ENCODE measurements around the gene PTGS1. TPM values are rescaled to one million over a fixed set of nuclear protein-coding genes. Genes with fewer than 3 reads are reported as not detected.
"Not testable (repeated sequence)": the region's sequence is repeated elsewhere in the genome, so short reads cannot be mapped to it uniquely, and the experiment has no call there.

The PTGS1 gene
- polyA plus RNA-seq, 3 donors: 4.4 to 6.3 (median 5.4) TPM

GRCh38 chr9:122346478-122347347 is 24.1 kb upstream of the PTGS1 start:
- DNase-seq (ENCODE audit: low read depth in 3 of 3, low spot score in 2 of 3): no peak

DNA sequence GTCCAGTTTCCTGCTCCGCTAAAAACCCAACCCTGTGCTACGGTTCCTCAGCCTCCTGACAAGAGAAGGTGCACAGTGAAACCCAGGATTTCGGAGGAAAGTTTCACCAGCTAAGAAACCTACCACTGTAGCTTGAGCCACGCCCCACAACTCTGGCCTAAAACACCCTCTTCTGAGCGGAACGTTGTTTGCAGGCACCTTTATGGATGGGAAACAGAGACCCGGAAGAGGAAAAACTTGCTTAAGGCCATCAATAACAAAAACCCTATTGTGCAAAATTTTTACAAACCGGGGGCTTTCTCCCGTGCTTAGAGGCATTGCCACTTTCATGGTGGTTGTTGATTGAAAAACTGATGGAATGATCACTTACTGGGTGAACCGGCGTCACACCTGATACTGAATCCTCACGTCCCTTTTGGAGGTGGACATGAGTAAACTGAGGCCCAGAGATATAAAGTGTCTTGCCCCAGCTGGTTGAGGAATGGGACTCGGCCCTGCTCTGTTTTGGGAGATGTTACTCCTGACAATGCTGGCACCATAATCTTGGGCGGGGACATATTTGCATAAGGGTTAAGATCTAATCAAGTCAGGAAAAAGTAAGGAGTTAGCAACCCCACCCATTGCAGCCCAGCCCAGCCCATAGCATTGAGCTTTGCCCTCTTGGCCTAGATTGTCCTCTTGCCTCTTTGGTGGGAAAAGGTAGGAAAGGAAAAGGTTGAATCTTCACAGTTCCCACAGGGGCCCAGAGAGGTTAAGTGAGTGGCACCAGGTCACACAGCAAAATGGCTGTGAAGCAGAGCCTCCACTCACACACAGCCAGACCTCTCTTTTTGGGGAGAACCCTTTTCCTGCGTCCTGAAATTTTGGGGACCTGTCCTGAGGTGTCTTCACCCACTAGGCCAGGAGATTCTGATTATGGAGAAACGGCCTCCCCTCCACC is 23.2 kb upstream of the PTGS1 start:
- DNase-seq (ENCODE audit: low read depth in 3 of 3, low spot score in 2 of 3): no peak

DNA sequence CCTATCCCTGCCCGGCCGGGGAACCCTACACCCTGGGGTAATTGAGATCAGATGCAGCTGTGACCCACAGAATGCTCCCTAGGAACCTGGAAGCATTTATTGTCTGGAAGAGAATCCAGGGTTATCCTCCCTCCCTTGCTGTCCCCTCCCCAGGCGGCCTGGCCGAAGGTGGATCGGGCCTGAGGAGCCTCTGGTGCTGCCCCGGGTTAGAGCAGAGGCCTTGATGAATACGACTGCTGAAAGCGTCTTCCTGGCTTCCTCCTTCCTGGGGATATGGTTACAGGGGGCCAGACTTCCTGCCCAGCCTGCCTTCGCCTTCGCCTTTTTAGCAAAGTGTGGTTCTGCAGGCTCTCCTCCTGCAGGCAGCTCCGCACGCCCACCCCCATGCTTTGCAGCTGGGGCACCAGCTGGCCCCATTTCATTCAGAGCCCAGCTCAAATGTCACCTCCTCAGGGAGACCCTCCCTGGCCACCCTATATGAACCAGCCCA is 22.5 kb upstream of the PTGS1 start:
- no peak for DNase-seq (ENCODE audit: low read depth in 3 of 3, low spot score in 2 of 3)

DNA sequence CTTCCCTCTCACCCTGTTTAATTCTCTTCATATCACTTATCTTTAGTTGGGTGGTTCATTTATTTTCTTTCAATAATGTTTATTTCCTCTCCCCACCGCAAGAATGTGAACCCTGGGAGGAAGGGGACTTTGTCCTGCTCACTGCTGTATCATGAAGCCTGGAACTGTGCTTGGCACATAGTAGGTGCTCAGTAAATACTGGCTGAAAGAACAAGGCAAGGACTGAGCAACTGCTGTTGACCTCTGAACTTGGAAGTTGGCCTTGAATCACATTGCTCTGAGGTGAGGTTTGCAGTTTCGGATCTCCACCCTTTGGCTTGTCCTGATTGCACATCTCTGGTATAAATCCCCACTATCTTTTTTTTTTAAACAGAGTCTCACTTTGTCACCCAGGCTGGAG is 22.0 kb upstream of the PTGS1 start:
- no peak for DNase-seq (ENCODE audit: low read depth in 3 of 3, low spot score in 2 of 3)

DNA sequence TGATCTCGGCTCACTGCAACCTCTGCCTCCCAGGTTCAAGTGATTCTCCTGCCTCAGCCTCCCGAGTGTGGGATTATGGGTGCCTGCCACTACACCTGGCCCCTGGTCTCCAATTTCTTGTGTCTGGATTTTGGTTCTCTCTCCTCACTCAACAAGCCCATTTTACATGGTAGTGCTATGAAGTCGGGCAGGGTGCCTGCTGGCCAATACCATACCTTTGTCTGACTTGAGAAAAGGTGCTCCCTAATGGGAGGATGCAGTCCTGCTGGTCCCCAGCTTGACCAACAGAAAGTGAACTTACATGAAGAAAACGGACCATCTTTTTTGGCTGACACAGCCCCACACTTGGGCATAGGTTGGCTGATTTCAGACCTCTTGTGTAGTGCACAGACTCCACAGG is 21.6 kb upstream of the PTGS1 start:
- no peak for DNase-seq (ENCODE audit: low read depth in 3 of 3, low spot score in 2 of 3)

- DNase-seq (ENCODE audit: low read depth in 3 of 3, low spot score in 2 of 3): peak in 1 of 3 donors; percentile 65
Measured at GRCh38 chr9:122350577-122351355, 20.1 kb upstream of the PTGS1 start.

DNA sequence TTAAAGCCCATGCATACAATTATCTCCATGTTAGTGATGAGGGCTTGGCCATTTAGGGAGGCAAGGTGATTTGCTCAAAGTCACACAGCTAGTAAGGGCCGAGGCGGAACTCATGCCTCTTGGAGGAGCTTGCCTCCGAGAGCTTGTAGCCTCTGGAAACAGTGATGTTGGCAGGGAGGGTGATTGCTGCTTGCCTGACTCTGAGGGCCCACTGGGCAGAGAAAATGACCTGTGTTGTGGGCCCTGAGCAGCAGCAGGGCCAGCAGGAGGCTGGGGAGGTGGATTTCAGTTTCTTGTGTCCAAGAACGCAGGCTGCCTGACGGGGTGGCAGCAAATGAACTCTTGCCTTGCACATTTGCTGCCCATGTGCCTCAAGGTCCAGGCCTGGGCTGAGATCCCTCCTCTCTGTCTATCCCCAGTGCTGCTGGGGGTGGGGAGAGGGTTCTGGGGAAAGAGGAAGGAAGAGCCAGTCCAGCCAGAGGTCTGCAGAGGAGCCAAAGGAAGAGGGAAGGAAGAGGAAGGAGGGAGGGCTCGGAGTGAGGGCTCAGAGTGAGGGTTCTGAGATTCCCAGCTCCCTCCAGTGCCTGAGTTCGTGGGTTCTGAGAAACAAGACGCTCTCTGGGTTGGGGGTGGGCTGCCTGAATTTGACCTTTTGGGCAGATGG is 16.2 kb upstream of the PTGS1 start:
- no peak for DNase-seq (ENCODE audit: low read depth in 3 of 3, low spot score in 2 of 3)

- DNase-seq (ENCODE audit: low read depth in 3 of 3, low spot score in 2 of 3): no peak
Measured at GRCh38 chr9:122355336-122355875, 15.4 kb upstream of the PTGS1 start.

- DNase-seq (ENCODE audit: low read depth in 3 of 3, low spot score in 2 of 3): no peak
Measured at GRCh38 chr9:122356627-122357026, 14.2 kb upstream of the PTGS1 start.

DNA sequence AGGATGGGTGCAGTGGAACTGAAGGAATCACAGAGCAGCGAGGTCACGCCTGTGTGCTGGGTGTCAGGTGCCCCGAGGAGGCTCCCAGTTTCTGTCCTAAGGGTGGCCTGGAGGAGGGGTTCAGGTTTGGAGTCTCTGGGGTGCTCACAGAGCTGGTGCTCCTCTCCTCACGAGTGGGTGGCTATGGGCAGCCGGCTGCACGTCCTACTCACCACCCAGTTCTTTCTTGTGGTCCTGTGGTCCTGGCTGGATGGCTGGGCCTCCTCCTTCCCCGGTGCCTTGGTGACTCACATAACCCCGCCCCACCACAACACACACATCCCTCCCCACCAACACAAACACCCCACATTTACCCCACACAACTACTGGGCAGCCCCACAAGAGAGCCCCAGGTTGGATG is 9.9 kb upstream of the PTGS1 start:
- no peak for DNase-seq (ENCODE audit: low read depth in 3 of 3, low spot score in 2 of 3)

DNA sequence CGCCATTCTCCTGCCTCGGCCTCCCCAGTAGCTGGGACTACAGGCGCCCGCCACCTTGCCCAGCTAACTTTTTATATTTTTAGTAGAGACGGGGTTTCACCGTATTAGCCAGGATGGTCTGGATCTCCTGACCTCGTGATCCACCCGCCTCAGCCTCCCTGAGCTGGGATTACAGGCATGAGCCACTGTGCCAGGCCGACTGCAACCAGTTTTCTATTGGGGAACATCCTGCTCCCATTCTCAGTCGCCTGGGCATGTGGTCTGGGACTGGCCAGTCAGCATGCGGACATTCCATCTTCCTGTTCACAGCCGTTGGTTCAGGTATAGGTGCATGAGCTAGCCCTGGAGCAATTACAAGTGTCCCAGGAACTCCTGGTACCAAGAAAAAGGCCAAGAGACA is 7.7 kb upstream of the PTGS1 start:
- not testable (repeated sequence) for DNase-seq (ENCODE audit: low read depth in 3 of 3, low spot score in 2 of 3)

DNA sequence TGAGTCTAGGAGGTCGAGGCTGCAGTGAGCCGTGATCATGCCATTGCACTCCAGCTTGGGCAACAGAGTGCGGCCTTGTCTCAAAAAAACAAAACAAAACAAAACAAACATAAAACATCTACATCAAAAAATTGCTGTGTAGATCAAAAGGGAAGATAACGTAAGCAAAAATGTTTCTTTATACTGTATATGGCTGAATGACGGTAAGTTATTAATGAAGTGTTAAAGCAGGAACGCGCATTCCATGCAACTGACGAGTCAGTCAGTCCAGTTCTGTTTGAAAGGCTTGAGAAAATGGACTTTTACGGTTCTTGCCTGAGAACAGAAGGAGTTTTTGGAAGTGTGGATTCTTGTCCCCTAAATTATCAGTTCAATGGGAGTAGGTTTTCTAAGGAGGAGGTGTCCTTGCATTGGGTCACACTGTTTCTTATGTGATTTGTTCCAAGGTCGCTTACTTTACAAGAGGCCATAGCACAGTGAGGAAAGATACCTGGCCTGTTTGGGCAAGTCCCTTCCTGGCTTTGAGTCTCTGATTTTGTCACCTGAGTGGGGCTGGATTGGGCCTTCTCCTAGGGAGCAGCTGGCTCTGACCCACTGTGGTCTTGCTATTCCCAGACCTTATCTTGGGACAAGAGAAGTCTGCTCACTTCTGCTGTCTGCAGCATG is 6.6 kb upstream of the PTGS1 start:
- DNase-seq (ENCODE audit: low read depth in 3 of 3, low spot score in 2 of 3): no peak

GRCh38 chr9:122364783-122365150 is 6.1 kb upstream of the PTGS1 start:
- no peak for DNase-seq (ENCODE audit: low read depth in 3 of 3, low spot score in 2 of 3)

DNA sequence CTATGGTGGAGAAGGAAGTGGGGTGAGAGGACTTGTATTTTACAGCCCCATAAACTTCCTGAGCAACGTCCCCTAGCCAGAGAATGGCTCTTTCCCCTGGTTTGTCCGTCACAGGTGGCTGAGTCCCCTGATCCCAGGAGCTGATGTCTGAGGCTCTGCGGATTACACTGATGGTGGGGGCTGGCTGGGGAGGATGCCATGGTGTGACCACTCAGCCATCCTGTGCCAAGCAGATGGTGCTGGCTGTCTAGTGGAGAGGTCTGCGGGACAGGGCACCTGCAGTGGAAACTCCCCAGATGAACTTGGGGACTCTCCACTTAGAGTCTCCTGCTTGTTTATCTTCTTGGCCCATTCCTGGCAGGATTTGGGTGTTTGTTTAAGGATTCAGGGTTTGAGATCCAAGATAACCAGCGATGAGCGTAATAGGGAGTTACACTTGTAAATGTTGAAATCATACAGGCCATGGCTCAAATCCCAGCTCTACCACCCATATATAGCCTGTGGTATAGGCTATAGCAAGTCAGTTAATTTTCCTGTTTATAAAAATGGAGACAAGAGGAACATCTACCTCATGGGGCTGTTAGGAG is 4.7 kb upstream of the PTGS1 start:
- no peak for DNase-seq (ENCODE audit: low read depth in 3 of 3, low spot score in 2 of 3)

GRCh38 chr9:122367065-122367464 is 3.8 kb upstream of the PTGS1 start:
- DNase-seq (ENCODE audit: low read depth in 3 of 3, low spot score in 2 of 3): no peak

- no peak for DNase-seq (ENCODE audit: low read depth in 3 of 3, low spot score in 2 of 3)
Measured at GRCh38 chr9:122367774-122368460, 2.9 kb upstream of the PTGS1 start.

- DNase-seq (ENCODE audit: low read depth in 3 of 3, low spot score in 2 of 3): no peak
Measured at GRCh38 chr9:122368642-122369041, 2.2 kb upstream of the PTGS1 start.

- no peak for DNase-seq (ENCODE audit: low read depth in 3 of 3, low spot score in 2 of 3)
Measured at GRCh38 chr9:122370303-122370702, 521 bp upstream of the PTGS1 start.

All from right renal cortex interstitium (tissue), 3 donors.